ENCODE results near the gene HDAC4. TPM values are rescaled to one million over a fixed set of nuclear protein-coding genes. Genes with fewer than 3 reads are reported as not detected.
A peak's percentile ranks its signal among the peaks of the same experiment; 100 is the strongest.

HDAC4 gene
- total RNA-seq, 1 donor from 2014 or later: 44.7 TPM

GRCh38 chr2:239249048-239249447 lies 151.8 kb downstream of the HDAC4 start:
- Mint-ChIP-seq H3K27ac (no peak overlapping the region), H3K4me1 (peaks cover 33% of the 10 kb centered on the region), H3K9me3 (no peaks in the 10 kb centered on the region), H3K36me3 (ENCODE audit: low read depth) (peaks cover 29% of the 10 kb centered on the region), H3K27me3 (no peaks in the 10 kb centered on the region), H3K4me3 (no peak overlapping the region)
- no peak for DNase-seq
- intact Hi-C loops (cut with micrococcal nuclease): no loop called here

DNA sequence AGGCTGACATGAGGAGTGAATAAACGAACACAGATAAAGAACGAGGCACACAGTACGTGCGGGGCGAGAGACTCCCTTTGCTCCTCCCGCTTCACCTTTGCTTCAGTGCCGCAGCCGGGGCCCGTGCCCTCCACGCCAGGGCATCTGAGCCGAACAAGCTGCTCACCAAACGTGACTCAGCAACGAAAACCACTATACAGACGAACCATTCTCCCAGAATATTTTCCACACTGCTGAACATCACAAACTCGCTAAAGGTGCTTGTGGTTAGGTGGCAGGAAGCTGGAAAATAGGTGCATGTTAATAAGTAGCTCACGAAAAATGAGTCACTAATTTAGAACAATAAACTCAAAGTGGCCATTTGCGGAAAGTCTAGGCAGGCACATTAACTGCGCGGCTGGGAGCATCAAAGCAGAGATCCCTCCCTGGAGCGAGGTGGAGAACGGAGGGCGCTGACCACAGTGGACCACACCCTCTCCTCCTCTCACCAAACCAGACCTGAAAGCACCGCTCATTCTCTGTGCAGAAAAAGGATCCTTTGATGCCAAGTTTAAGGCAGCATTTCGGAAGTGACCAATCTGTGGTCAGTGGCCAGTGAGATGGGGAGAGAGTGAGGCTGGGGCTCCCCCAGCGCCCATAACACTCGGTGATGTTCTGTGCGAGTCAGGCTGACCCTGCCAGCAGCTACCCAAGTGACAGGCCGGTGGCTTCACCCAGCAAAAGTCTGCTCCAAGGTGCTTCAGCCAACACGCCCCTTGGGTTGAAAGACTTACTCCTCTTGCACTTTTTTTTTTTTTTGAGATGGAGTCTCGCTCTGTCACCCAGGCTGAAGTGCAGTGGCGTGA lies 153.2 kb downstream of the HDAC4 start:
- Mint-ChIP-seq H3K4me1 (peaks cover 26% of the 10 kb centered on the region), H3K27ac (no peak overlapping the region), H3K36me3 (ENCODE audit: low read depth) (peaks cover 27% of the 10 kb centered on the region), H3K9me3 (no peaks in the 10 kb centered on the region), H3K27me3 (no peaks in the 10 kb centered on the region), H3K4me3 (peak overlapping the region; percentile 35)
- no peak for DNase-seq
- intact Hi-C loops (cut with micrococcal nuclease): no loop called here

DNA sequence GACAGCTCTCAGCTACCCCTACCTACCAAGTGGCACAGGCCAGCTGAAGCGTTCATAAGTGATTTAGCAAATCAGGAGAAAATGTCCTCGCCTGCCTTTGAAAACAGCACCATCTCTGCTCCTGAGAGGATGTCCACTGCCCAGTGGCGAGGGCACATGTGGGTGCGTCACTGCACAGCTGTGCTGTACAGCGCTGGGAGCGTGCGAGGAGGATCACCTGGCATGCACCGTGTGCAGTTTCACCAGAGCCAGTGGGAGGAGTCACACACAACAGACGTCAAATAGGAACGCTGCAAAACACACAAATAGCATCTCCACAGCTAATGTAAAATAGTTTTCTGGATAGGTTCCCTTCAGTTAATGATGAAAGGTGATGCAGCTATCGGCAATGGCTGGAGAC lies 154.1 kb downstream of the HDAC4 start:
- no peaks in the 10 kb centered on the region for H3K9me3 Mint-ChIP-seq
- DNase-seq: no peak
- no peak overlapping the region for H3K4me3 Mint-ChIP-seq
- no peak overlapping the region for H3K27ac Mint-ChIP-seq
- peaks cover 25% of the 10 kb centered on the region for H3K4me1 Mint-ChIP-seq
- intact Hi-C loops (cut with micrococcal nuclease): no loop called here
- H3K27me3 Mint-ChIP-seq: no peaks in the 10 kb centered on the region
- H3K36me3 Mint-ChIP-seq (ENCODE audit: low read depth): peaks cover 28% of the 10 kb centered on the region

- Mint-ChIP-seq H3K27ac (no peak overlapping the region), H3K27me3 (no peaks in the 10 kb centered on the region), H3K36me3 (ENCODE audit: low read depth) (peaks cover 25% of the 10 kb centered on the region), H3K9me3 (no peaks in the 10 kb centered on the region), H3K4me1 (peaks cover 23% of the 10 kb centered on the region), H3K4me3 (no peak overlapping the region)
- no peak for DNase-seq
- intact Hi-C loops (cut with micrococcal nuclease): no loop called here
These were observed 154.7 kb downstream of the HDAC4 start for GRCh38 chr2:239245872-239246721.

- Mint-ChIP-seq H3K4me3 (no peak overlapping the region), H3K27ac (no peak overlapping the region), H3K36me3 (ENCODE audit: low read depth) (peaks cover 25% of the 10 kb centered on the region), H3K9me3 (no peaks in the 10 kb centered on the region), H3K4me1 (peaks cover 25% of the 10 kb centered on the region), H3K27me3 (no peaks in the 10 kb centered on the region)
- no peak for DNase-seq
- intact Hi-C loops (cut with micrococcal nuclease): no loop called here
These were observed 155.7 kb downstream of the HDAC4 start for GRCh38 chr2:239245107-239245506.

GRCh38 chr2:239244625-239245024 lies 156.2 kb downstream of the HDAC4 start:
- H3K27me3 Mint-ChIP-seq: no peaks in the 10 kb centered on the region
- intact Hi-C loops (cut with micrococcal nuclease): no loop called here
- H3K36me3 Mint-ChIP-seq (ENCODE audit: low read depth): peaks cover 25% of the 10 kb centered on the region
- H3K4me3 Mint-ChIP-seq: no peak overlapping the region
- no peak overlapping the region for H3K27ac Mint-ChIP-seq
- DNase-seq: no peak
- peaks cover 25% of the 10 kb centered on the region for H3K4me1 Mint-ChIP-seq
- H3K9me3 Mint-ChIP-seq: no peaks in the 10 kb centered on the region

GRCh38 chr2:239241431-239241960 lies 159.3 kb downstream of the HDAC4 start:
- H3K4me1 Mint-ChIP-seq: peaks cover 16% of the 10 kb centered on the region
- H3K27ac Mint-ChIP-seq: no peak overlapping the region
- H3K27me3 Mint-ChIP-seq: no peaks in the 10 kb centered on the region
- no peak overlapping the region for H3K4me3 Mint-ChIP-seq
- H3K36me3 Mint-ChIP-seq (ENCODE audit: low read depth): peaks cover 10% of the 10 kb centered on the region
- no peaks in the 10 kb centered on the region for H3K9me3 Mint-ChIP-seq
- DNase-seq: no peak
- intact Hi-C loops (cut with micrococcal nuclease): no loop called here

- Mint-ChIP-seq H3K27me3 (no peaks in the 10 kb centered on the region), H3K4me1 (peaks cover 14% of the 10 kb centered on the region), H3K27ac (no peak overlapping the region), H3K9me3 (no peaks in the 10 kb centered on the region), H3K4me3 (no peak overlapping the region), H3K36me3 (ENCODE audit: low read depth) (peaks cover 12% of the 10 kb centered on the region)
- intact Hi-C loops (cut with micrococcal nuclease): no loop called here
- no peak for DNase-seq
These were observed 160.4 kb downstream of the HDAC4 start for GRCh38 chr2:239240414-239240881.

- Mint-ChIP-seq H3K9me3 (no peaks in the 10 kb centered on the region), H3K36me3 (ENCODE audit: low read depth) (peaks cover 17% of the 10 kb centered on the region), H3K4me1 (peaks cover 14% of the 10 kb centered on the region), H3K4me3 (no peak overlapping the region), H3K27me3 (no peaks in the 10 kb centered on the region), H3K27ac (no peak overlapping the region)
- intact Hi-C loops (cut with micrococcal nuclease): no loop called here
- no peak for DNase-seq
These were observed 161.0 kb downstream of the HDAC4 start for GRCh38 chr2:239239607-239240413.

- H3K27ac Mint-ChIP-seq: no peak overlapping the region
- peaks cover 22% of the 10 kb centered on the region for H3K36me3 Mint-ChIP-seq (ENCODE audit: low read depth)
- intact Hi-C loops (cut with micrococcal nuclease): no loop called here
- H3K4me3 Mint-ChIP-seq: no peak overlapping the region
- H3K9me3 Mint-ChIP-seq: no peaks in the 10 kb centered on the region
- no peaks in the 10 kb centered on the region for H3K27me3 Mint-ChIP-seq
- DNase-seq: no peak
- H3K4me1 Mint-ChIP-seq: peaks cover 22% of the 10 kb centered on the region
These were observed 161.8 kb downstream of the HDAC4 start for GRCh38 chr2:239238839-239239606.

DNA sequence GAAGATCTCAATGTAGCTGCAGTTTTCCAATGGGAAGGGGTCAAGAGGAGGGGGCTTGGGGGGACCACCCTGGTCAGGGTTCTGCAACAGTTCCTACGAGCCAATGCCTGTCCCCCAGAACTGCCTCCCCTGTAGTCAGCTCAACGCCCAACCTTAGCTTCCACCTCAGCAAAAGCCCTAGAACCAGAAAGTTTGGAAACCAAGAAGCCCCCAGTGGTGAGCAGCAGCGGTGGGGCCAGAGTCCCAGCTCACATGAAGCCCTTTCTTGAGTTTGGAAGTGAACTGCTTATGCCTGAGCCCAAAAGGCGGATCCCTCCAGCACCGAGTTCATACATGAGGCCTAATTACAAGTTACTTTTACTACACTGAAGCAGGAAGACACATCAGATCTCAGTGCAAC lies 162.4 kb downstream of the HDAC4 start:
- no peaks in the 10 kb centered on the region for H3K27me3 Mint-ChIP-seq
- peaks cover 21% of the 10 kb centered on the region for H3K36me3 Mint-ChIP-seq (ENCODE audit: low read depth)
- H3K4me1 Mint-ChIP-seq: peaks cover 22% of the 10 kb centered on the region
- H3K27ac Mint-ChIP-seq: no peak overlapping the region
- DNase-seq: no peak
- H3K9me3 Mint-ChIP-seq: no peaks in the 10 kb centered on the region
- no peak overlapping the region for H3K4me3 Mint-ChIP-seq
- intact Hi-C loops (cut with micrococcal nuclease): no loop called here

DNA sequence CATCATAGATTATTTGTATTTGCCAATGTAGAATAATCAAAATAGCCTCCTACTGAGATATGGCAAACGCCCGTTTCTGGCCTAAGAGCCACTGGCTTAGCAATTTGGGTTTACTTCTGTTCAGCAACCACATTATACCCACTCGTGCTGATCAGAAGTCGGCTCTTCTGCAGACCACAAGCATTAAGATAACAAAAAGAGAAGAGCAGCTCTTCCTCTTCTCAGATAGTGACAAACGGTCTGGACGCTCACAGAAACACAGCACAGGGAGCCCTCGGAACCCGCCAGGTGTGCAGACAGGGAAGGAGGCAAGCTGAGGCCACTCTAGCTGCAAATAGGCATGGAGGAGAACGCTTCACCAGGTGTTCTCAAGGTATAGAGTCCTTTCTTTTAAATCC lies 164.0 kb downstream of the HDAC4 start:
- intact Hi-C loops (cut with micrococcal nuclease): no loop called here
- no peak for DNase-seq
- H3K9me3 Mint-ChIP-seq: no peaks in the 10 kb centered on the region
- peaks cover 22% of the 10 kb centered on the region for H3K36me3 Mint-ChIP-seq (ENCODE audit: low read depth)
- peaks cover 26% of the 10 kb centered on the region for H3K4me1 Mint-ChIP-seq
- H3K27ac Mint-ChIP-seq: no peak overlapping the region
- no peak overlapping the region for H3K4me3 Mint-ChIP-seq
- H3K27me3 Mint-ChIP-seq: no peaks in the 10 kb centered on the region
